HCT116 (cell line): ENCODE data around the gene NAGA. TPM values are rescaled to one million over a fixed set of nuclear protein-coding genes. Genes with fewer than 3 reads are reported as not detected.

Source experiments
- ATAC-seq: fragments of 200-7000 bp; cut with Tn5 transposase; 2 replicates; pipeline ENCODE4 v1.9.1; 2020; ENCODE audit warnings: mild to moderate bottlenecking, moderate library complexity
- BruUV-seq: library from RNA; stranded (reverse); fragments of 400-500 nt; replicated peaks from 2 replicates; lab custom pipeline; 2021; lab: Mats Ljungman, UMichigan
- CTCF ChIA-PET: fragments of 300-600 bp; sonication (Branson Sonifier 250); formaldehyde crosslinking; loops from one replicate; lab custom pipeline; 2021; ENCODE audit warnings: antibody characterized with exemption; lab: Charles Lee
- POLR2A ChIA-PET: fragments of 300-600, 350-600 bp; sonication (Branson Sonifier 250); formaldehyde crosslinking; loops from one replicate; lab custom pipeline; 2021; ENCODE audit warnings: antibody characterized with exemption; lab: Charles Lee
- RAD21 ChIA-PET, 2 experiments: fragments of 300-600 bp; sonication (Branson Sonifier 250); formaldehyde crosslinking; loops; one replicate each; lab custom pipeline; 2023; ENCODE audit warnings: low total read pairs in 2 of 2; ENCODE audit not compliant: uncharacterized antibody in 2 of 2, unreplicated experiment in 2 of 2, low non-redundant PET in 1 of 2; lab: Charles Lee
- DNase-seq: peaks from one replicate; pipeline ENCODE4 v3.0.0-alpha.2; 2010; ENCODE audit warnings: low read depth, low spot score
- H2AFZ ChIP-seq: fragments of 200-600 bp; shearing (Covaris generic), sonication (generic); 2 replicates; pipeline ENCODE4 v1.6.1; 2017; ENCODE audit warnings: low read depth, mixed run types, mixed read lengths, antibody characterized with exemption, low read length; ENCODE audit not compliant: poor library complexity, severe bottlenecking
- H3K27ac ChIP-seq: 2 replicates; pipeline ENCODE4 v1.5.1; 2012; ENCODE audit warnings: low read depth, low read length
- H3K27me3 ChIP-seq: fragments of 200-600 bp; sonication (generic); 2 replicates; pipeline ENCODE4 v1.6.1; 2016; ENCODE audit warnings: mixed run types, low read length, mixed read lengths; ENCODE audit not compliant: insufficient read depth
- H3K36me3 ChIP-seq, 2 experiments: fragments of 200-500 bp in 1 of 2; fragments of 200-600 bp in 1 of 2; sonication (Bioruptor generic) in 1 of 2; sonication (generic) in 1 of 2; 2 replicates each; pipeline versions ENCODE4 v1.5.1 to v1.6.1; 2014 to 2016; ENCODE audit warnings: low read length in 2 of 2, inconsistent platforms in 1 of 2, mixed read lengths in 1 of 2, mixed run types in 1 of 2; ENCODE audit not compliant: insufficient read depth in 2 of 2, control insufficient read depth in 1 of 2
- H3K4me1 ChIP-seq, 2 experiments: fragments of 200-600 bp in 1 of 2; sonication (generic) in 1 of 2; 2 replicates each; pipeline versions ENCODE4 v1.5.1 to v1.6.1; 2012 to 2017; ENCODE audit warnings: low read length in 2 of 2, inconsistent platforms in 1 of 2, mild to moderate bottlenecking in 1 of 2, mixed read lengths in 1 of 2, mixed run types in 1 of 2, moderate library complexity in 1 of 2; ENCODE audit not compliant: insufficient read depth in 2 of 2, control insufficient read depth in 1 of 2
- H3K4me2 ChIP-seq: fragments of 200-600 bp; sonication (generic); 2 replicates; pipeline ENCODE4 v1.6.1; 2017; ENCODE audit warnings: mixed run types, low read length, mixed read lengths
- H3K4me3 ChIP-seq, 2 experiments: fragments of 200-600 bp in 1 of 2; sonication (generic) in 1 of 2; replicated peaks in 1 of 2; 2 replicates each; pipeline ENCODE4 v1.5.1; 2011 to 2016; ENCODE audit warnings: low read length in 2 of 2, control low read depth in 1 of 2, low read depth in 1 of 2, mild to moderate bottlenecking in 1 of 2, mixed read lengths in 1 of 2, mixed run types in 1 of 2
- H3K79me2 ChIP-seq: fragments of 200-600 bp; sonication (generic); 2 replicates; pipeline ENCODE4 v1.6.1; 2017; ENCODE audit warnings: mild to moderate bottlenecking, mixed run types, low read length, moderate library complexity, mixed read lengths; ENCODE audit not compliant: insufficient read depth
- H3K9ac ChIP-seq: fragments of 200-600 bp; sonication (generic); 2 replicates; pipeline ENCODE4 v1.6.1; 2016; ENCODE audit warnings: low read length, mixed read lengths
- H3K9me2 ChIP-seq: fragments of 200-600 bp; sonication (generic), shearing (Covaris generic); 2 replicates; pipeline ENCODE4 v1.6.1; 2017; ENCODE audit warnings: mixed run types, mild to moderate bottlenecking, moderate library complexity; ENCODE audit not compliant: insufficient read depth
- H3K9me3 ChIP-seq, 2 experiments: fragments of 200-500 bp in 1 of 2; fragments of 200-600 bp in 1 of 2; sonication (Bioruptor generic) in 1 of 2; sonication (generic) in 1 of 2; 2 replicates each; pipeline ENCODE4 v1.6.1; 2014 to 2017; ENCODE audit warnings: low read length in 2 of 2, mixed read lengths in 2 of 2, inconsistent platforms in 1 of 2, low read depth in 1 of 2, mild to moderate bottlenecking in 1 of 2, mixed run types in 1 of 2, moderate library complexity in 1 of 2; ENCODE audit not compliant: control insufficient read depth in 1 of 2, insufficient read depth in 1 of 2
- H4K20me1 ChIP-seq: fragments of 200-600 bp; sonication (generic), shearing (Covaris generic); 2 replicates; pipeline ENCODE4 v1.6.1; 2017; ENCODE audit warnings: mixed run types, mild to moderate bottlenecking, moderate library complexity; ENCODE audit not compliant: insufficient read depth
- CBX3 ChIP-seq: IDR thresholded peaks from 2 replicates; pipeline ENCODE4 v1.6.1; 2012; ENCODE audit warnings: low read depth
- ELF1 ChIP-seq: IDR thresholded peaks from 2 replicates; pipeline ENCODE4 v1.6.1; 2012; ENCODE audit warnings: low read depth, borderline replicate concordance
- EZH2 ChIP-seq: fragments of 200-600 bp; sonication (generic); IDR thresholded peaks from 2 replicates; pipeline ENCODE4 v1.6.1; 2017; ENCODE audit warnings: antibody characterized with exemption, mixed run types
- FOSL1 ChIP-seq: IDR thresholded peaks from 2 replicates; pipeline ENCODE4 v1.6.1; 2012; ENCODE audit warnings: low read depth
- JUND ChIP-seq: IDR thresholded peaks from 2 replicates; pipeline ENCODE4 v1.6.1; 2012
- POLR2A ChIP-seq: IDR thresholded peaks from 2 replicates; pipeline ENCODE4 v1.7.0; 2011; ENCODE audit warnings: borderline replicate concordance; ENCODE audit not compliant: insufficient read depth, insufficient read length; ENCODE audit errors: extremely low read depth
- POLR2AphosphoS5 ChIP-seq: IDR thresholded peaks from 2 replicates; pipeline ENCODE4 v1.6.1; 2011; ENCODE audit warnings: mild to moderate bottlenecking, low read depth, low read length, moderate library complexity
- RAD21 ChIP-seq: IDR thresholded peaks from 2 replicates; pipeline ENCODE4 v1.6.1; 2012; ENCODE audit warnings: low read depth, mild to moderate bottlenecking
- SIN3A ChIP-seq: IDR thresholded peaks from 2 replicates; pipeline ENCODE4 v1.6.1; 2012; ENCODE audit warnings: low read depth
- SP1 ChIP-seq: IDR thresholded peaks from 2 replicates; pipeline ENCODE4 v1.6.1; 2012; ENCODE audit warnings: low read depth
- YY1 ChIP-seq: IDR thresholded peaks from 2 replicates; pipeline ENCODE4 v1.6.1; 2011; ENCODE audit warnings: low read length, low read depth, moderate library complexity, mild to moderate bottlenecking; ENCODE audit not compliant: insufficient replicate concordance; ENCODE audit errors: extremely low read depth
- ZNF274 ChIP-seq: fragments of 200-500 bp; sonication (Bioruptor generic); IDR thresholded peaks from 2 replicates; pipeline ENCODE4 v1.6.1; 2014; ENCODE audit warnings: mild to moderate bottlenecking, low read depth, low read length, inconsistent platforms
- intact Hi-C: fragments of 100-400 bp; cut with micrococcal nuclease; formaldehyde crosslinking; loops from 2 replicates; pipeline ENCODE4 v1.10.0; 2022
- total RNA-seq: library from RNA; stranded (reverse); gene quantifications from one replicate; pipeline ENCODE4 v1.2.1, GENCODE V29; 2021; ENCODE audit not compliant: unreplicated experiment

The NAGA gene
- total RNA-seq, 1 experiment from 2014 or later: 21.2 TPM

- no peaks in the 10 kb centered on the region for H3K9me3 ChIP-seq
- H3K4me2 ChIP-seq: no peak overlapping the region
- H3K9ac ChIP-seq: no peak overlapping the region
- H3K79me2 ChIP-seq: peaks cover 3% of the 10 kb centered on the region
- ChIA-PET RAD21 (no interaction called here), POLR2A (interaction anchor here (3.8 kb wide), 1 partner anchor 13 kb away, joined by 27 read pairs; the partner anchor contains the start of gene NDUFA6), CTCF (interaction anchor here (1.5 kb wide), 1 partner anchor 13 kb away, joined by 4 read pairs; the partner anchor contains the start of gene NDUFA6)
- H3K27me3 ChIP-seq: no peaks in the 10 kb centered on the region
- no peak overlapping the region for H3K4me3 ChIP-seq
- DNase-seq (no peak), ATAC-seq (no peak)
- H3K9me2 ChIP-seq: no peaks in the 10 kb centered on the region
- intact Hi-C loops: no loop called here
- BruUV-seq: no TSS peak
- no peaks in the 10 kb centered on the region for H3K36me3 ChIP-seq
- no peak overlapping the region for H2AFZ ChIP-seq
- no peaks in the 10 kb centered on the region for H4K20me1 ChIP-seq
- peaks cover 12 to 19% of the 10 kb centered on the region in 2 experiments for H3K4me1 ChIP-seq
- no peak overlapping the region for H3K27ac ChIP-seq
- no peak for TF ChIP-seq SIN3A
- TF ChIP-seq ELF1: no peak
- TF ChIP-seq SP1: no peak
- TF ChIP-seq JUND: no peak
- TF ChIP-seq RAD21: no peak
- TF ChIP-seq POLR2A: no peak
- TF ChIP-seq FOSL1: no peak
- TF ChIP-seq YY1: no peak
- TF ChIP-seq POLR2AphosphoS5: no peak
- no peak for TF ChIP-seq EZH2
- TF ChIP-seq CBX3: no peak
- no peak for TF ChIP-seq ZNF274
Observed at GRCh38 chr22:42077486-42078125, 7.0 kb upstream of the NAGA start.
